Gastrocnemius medialis (tissue), 4 donors: ENCODE measurements around the gene C20orf204. TPM values are rescaled to one million over a fixed set of nuclear protein-coding genes. Genes with fewer than 3 reads are reported as not detected.
"Not testable (repeated sequence)": the region's sequence is repeated elsewhere in the genome, so short reads cannot be mapped to it uniquely, and the experiment has no call there.

ENCODE experiments used
- ATAC-seq, 2 donors: fragments of 150-250 bp; one replicate each; pipeline ENCODE4 v1.9.1; 2016
- DNase-seq, 2 donors: peaks; one replicate each; pipeline ENCODE4 v3.0.0-alpha.2; 2019
- H3K27ac ChIP-seq, 4 donors: fragments of 200-600 bp; sonication (generic); 1 replicate in 1 of 4; 2 replicates in 3 of 4; pipeline ENCODE4 v1.5.1; 2016 to 2018; ENCODE audit warnings: mild to moderate bottlenecking in 2 of 4, moderate library complexity in 1 of 4
- H3K27me3 ChIP-seq, 3 donors: fragments of 200-600 bp; sonication (generic) in 2 of 3; 1 replicate in 1 of 3; 2 replicates in 2 of 3; pipeline versions ENCODE4 v1.5.1 to v1.6.0; 2016 to 2019; ENCODE audit warnings: mild to moderate bottlenecking in 1 of 3, moderate library complexity in 1 of 3
- H3K36me3 ChIP-seq, 2 donors: fragments of 200-600 bp; sonication (generic) in 1 of 2; one replicate each; pipeline ENCODE4 v1.5.1; 2017 to 2018
- H3K4me1 ChIP-seq, 2 donors: fragments of 200-600 bp; sonication (generic) in 1 of 2; one replicate each; pipeline ENCODE4 v1.5.1; 2016 to 2017; ENCODE audit warnings: mild to moderate bottlenecking in 2 of 2
- H3K4me3 ChIP-seq, 4 donors: fragments of 200-600 bp; sonication (generic) in 3 of 4; 1 replicate in 1 of 4; 2 replicates in 3 of 4; pipeline ENCODE4 v1.5.1; 2016 to 2019; ENCODE audit warnings: mild to moderate bottlenecking in 2 of 4
- H3K9me3 ChIP-seq, 3 donors: fragments of 200-600 bp; sonication (generic) in 2 of 3; 1 replicate in 1 of 3; 2 replicates in 2 of 3; pipeline ENCODE4 v1.5.1; 2016 to 2019
- POLR2A ChIP-seq, 2 donors: fragments of 450-650 bp; IDR thresholded peaks; one replicate each; pipeline ENCODE4 v1.6.1; 2017; ENCODE audit warnings: antibody characterized with exemption in 2 of 2, mild to moderate bottlenecking in 2 of 2, moderate library complexity in 2 of 2
- in situ Hi-C, 4 donors: fragments of 200-750 bp; cut with MboI; loops; one replicate each; pipeline versions ENCODE4 v1.15.0 to v1.8.0; 2017; ENCODE audit warnings: low sequenced_read_pairs in 4 of 4
- intact Hi-C: fragments of 100-400 bp; cut with DNase I; formaldehyde crosslinking; loops from one replicate; pipeline ENCODE4 v1.15.1; 2023; ENCODE audit warnings: low total_unique reads
- total RNA-seq, 4 donors: library from RNA; depleted of rRNA; stranded (reverse); fragments of >200 nt; gene quantifications; one replicate each; pipeline versions ENCODE4 v1.1.0 to v1.2.3, GENCODE V29; 2016
- TF ChIP-seq, protein P1 (sequence below), 5 experiments: fragments of 450-650 bp in 3 of 5; fragments of 200-600 bp in 2 of 5; sonication (generic) in 2 of 5; IDR thresholded peaks in 4 of 5; conservative IDR thresholded peaks in 1 of 5; 1 replicate in 4 of 5; 2 replicates in 1 of 5; pipeline ENCODE4 v1.5.1; 2016 to 2019; ENCODE audit warnings: antibody characterized with exemption in 5 of 5, mild to moderate bottlenecking in 3 of 5, moderate library complexity in 3 of 5

C20orf204 gene
- total RNA-seq, 4 donors from 2014 or later, result 0.16 to 0.66 (median 0.33) TPM; not detected in 1

DNA sequence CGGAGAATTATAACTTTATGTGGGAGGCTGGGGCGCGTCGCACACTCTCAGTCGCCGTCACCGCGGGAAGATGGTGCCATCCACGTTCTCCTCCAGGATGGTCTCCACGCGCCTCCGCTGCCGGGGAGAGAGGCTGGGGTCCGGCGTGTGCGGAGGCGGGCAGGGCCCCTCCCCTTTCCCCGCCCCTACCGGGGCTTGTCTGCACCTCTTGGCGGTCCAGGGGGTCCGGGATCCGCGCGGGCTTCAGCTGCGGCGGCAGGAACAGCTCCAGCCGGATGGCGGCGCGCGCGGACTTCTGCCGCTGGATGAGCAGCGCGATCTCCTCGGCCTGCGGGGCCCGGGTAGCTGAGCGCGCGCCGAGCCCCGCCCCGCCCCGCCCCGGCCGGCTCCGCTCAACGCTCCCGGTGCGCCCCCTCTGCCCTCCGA is 47.4 kb downstream of the C20orf204 start:
- DNase-seq (no peak), ATAC-seq (peak; percentile 35 to 43)
- intact Hi-C loops (loop anchor here (1.0 kb wide), 2 partner anchors 21 to 37 kb away; no protein-coding TSS in a partner anchor), in situ Hi-C loops (no loop called here)
- Histone ChIP-seq H3K9me3 (no peaks in the 10 kb centered on the region), H3K4me1 (peaks cover 12 to 14% of the 10 kb centered on the region in 2 donors), H3K27ac (no peak overlapping the region), H3K36me3 (no peaks in the 10 kb centered on the region), H3K27me3 (peaks cover 23 to 39% (median 35%) of the 10 kb centered on the region in 3 donors), H3K4me3 (peak overlapping the region; percentile 42 to 64 (median 54))
- TF ChIP-seq, protein P1, sequence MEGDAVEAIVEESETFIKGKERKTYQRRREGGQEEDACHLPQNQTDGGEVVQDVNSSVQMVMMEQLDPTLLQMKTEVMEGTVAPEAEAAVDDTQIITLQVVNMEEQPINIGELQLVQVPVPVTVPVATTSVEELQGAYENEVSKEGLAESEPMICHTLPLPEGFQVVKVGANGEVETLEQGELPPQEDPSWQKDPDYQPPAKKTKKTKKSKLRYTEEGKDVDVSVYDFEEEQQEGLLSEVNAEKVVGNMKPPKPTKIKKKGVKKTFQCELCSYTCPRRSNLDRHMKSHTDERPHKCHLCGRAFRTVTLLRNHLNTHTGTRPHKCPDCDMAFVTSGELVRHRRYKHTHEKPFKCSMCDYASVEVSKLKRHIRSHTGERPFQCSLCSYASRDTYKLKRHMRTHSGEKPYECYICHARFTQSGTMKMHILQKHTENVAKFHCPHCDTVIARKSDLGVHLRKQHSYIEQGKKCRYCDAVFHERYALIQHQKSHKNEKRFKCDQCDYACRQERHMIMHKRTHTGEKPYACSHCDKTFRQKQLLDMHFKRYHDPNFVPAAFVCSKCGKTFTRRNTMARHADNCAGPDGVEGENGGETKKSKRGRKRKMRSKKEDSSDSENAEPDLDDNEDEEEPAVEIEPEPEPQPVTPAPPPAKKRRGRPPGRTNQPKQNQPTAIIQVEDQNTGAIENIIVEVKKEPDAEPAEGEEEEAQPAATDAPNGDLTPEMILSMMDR (IDR thresholded peaks at IDR 0.05 in 4 of 5, conservative IDR thresholded peaks at IDR 0.05 in 1 of 5), result peak in 4 of 5 experiments; percentile 37 to 60 (median 59)
- TF ChIP-seq POLR2A (IDR thresholded peaks at IDR 0.05), result no peak

DNA sequence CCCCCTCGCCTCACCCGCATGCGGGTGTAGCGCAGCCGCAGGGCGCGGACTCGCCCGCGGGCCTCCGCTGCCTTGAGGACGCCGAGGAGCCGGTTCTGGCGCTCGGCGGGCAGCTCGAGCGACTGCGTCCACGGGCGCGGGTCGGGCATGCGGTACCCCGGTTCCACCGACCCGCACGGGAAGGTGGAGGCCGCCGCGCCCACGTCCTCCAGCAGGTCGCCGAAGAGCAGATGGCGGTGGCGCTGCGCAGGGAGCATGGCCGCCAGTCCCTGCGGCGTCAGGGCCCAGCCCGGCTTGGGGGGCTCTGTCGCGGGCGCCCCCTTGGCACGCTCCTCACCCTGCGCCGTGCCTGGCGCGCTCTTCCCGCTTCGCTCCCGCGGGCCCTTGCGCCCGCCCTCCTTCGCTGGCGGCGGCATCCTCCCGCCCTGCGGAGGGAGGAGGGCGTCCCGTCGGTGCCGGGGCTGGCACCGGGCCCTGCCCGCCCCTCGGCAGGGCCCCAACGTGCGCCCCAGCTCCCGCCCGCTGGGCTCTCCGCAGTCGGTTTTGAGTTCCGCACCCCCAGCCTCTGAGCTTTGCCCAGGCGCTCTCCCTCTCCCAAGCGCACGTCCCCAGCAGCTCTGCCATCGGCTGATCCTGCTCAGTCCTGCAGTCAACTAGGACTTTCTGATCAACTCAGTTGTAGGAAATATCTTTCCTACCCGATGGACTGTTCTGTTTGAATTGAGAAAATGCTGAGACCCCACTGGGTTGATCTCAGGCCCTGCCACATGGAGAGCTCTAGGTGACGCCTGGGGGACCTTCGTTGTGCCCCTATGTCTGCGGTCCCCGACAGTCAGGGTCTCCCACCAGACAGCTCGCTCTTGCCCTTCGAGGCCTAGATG is 48.1 kb downstream of the C20orf204 start, which contains the start of gene LKAAEAR1:
Gene LKAAEAR1 (minus strand): TSS at position 595 of the 881 bp plus-strand sequence. CDS start 179 bp downstream, at position 416.
- TF ChIP-seq POLR2A (IDR thresholded peaks at IDR 0.05), result no peak
- in situ Hi-C loops (no loop called here), intact Hi-C loops (loop anchor here (1.0 kb wide), 2 partner anchors 22 to 36 kb away; no protein-coding TSS in a partner anchor)
- Histone ChIP-seq H3K27me3 (peaks cover 23 to 39% (median 31%) of the 10 kb centered on the region in 3 donors), H3K4me3 (peak within 1 kb of the TSS; percentile 42 to 64 (median 54)), H3K4me1 (peaks cover 6 to 7% of the 10 kb centered on the region in 2 donors), H3K9me3 (no peaks in the 10 kb centered on the region), H3K36me3 (no peaks in the 10 kb centered on the region), H3K27ac (no peak within 1 kb of the TSS)
- ATAC-seq (no peak), DNase-seq (no peak)

GRCh38 chr20:64084685-64085152 is 48.7 kb downstream of the C20orf204 start:
- Histone ChIP-seq H3K4me1 (peaks cover 3 to 4% of the 10 kb centered on the region in 2 donors), H3K9me3 (no peaks in the 10 kb centered on the region), H3K36me3 (no peaks in the 10 kb centered on the region), H3K27ac (no peak overlapping the region), H3K4me3 (no peak overlapping the region), H3K27me3 (peaks cover 23 to 39% (median 31%) of the 10 kb centered on the region in 3 donors)
- in situ Hi-C loops (no loop called here), intact Hi-C loops (no loop called here)
- DNase-seq (no peak), ATAC-seq (no peak)
- TF ChIP-seq, protein P1 (IDR thresholded peaks at IDR 0.05 in 4 of 5, conservative IDR thresholded peaks at IDR 0.05 in 1 of 5), result no peak

- no peak overlapping the region for H3K4me3 ChIP-seq
- peaks cover 3 to 4% of the 10 kb centered on the region in 2 donors for H3K4me1 ChIP-seq
- DNase-seq (no peak), ATAC-seq (no peak)
- no peak overlapping the region for H3K27ac ChIP-seq
- in situ Hi-C loops, result no loop called here
- no peak for TF ChIP-seq POLR2A (IDR thresholded peaks at IDR 0.05)
- TF ChIP-seq, protein P1 (IDR thresholded peaks at IDR 0.05 in 4 of 5, conservative IDR thresholded peaks at IDR 0.05 in 1 of 5), result no peak
- peaks cover 23 to 39% (median 31%) of the 10 kb centered on the region in 3 donors for H3K27me3 ChIP-seq
- intact Hi-C loops, result no loop called here
- H3K36me3 ChIP-seq, result no peaks in the 10 kb centered on the region
- no peaks in the 10 kb centered on the region for H3K9me3 ChIP-seq
Measured at GRCh38 chr20:64086801-64087200, 50.8 kb downstream of the C20orf204 start.

- intact Hi-C loops, DNase-seq, H3K36me3 ChIP-seq, in situ Hi-C loops, H3K9me3 ChIP-seq, ATAC-seq, H3K4me3 ChIP-seq, H3K27ac ChIP-seq, H3K4me1 ChIP-seq: not testable (repeated sequence)
- peaks cover 23 to 39% (median 31%) of the 10 kb centered on the region in 3 donors for H3K27me3 ChIP-seq
Measured at GRCh38 chr20:64087226-64087825, 51.3 kb downstream of the C20orf204 start.

- H3K4me1 ChIP-seq, H3K9me3 ChIP-seq, ATAC-seq, in situ Hi-C loops, intact Hi-C loops, H3K4me3 ChIP-seq, H3K27ac ChIP-seq, H3K36me3 ChIP-seq, DNase-seq: not testable (repeated sequence)
- peaks cover 23 to 35% (median 26%) of the 10 kb centered on the region in 3 donors for H3K27me3 ChIP-seq
Measured at GRCh38 chr20:64088586-64088985, 52.6 kb downstream of the C20orf204 start.
